ENCODE results near the gene CALHM1. TPM values are rescaled to one million over a fixed set of nuclear protein-coding genes. Genes with fewer than 3 reads are reported as not detected.

Gene CALHM1
- total RNA-seq, 1 experiment from 2014 or later = not detected

GRCh38 chr10:103498936-103499638 lies 40.4 kb upstream of the CALHM1 start:
- intact Hi-C loops (cut with micrococcal nuclease; ENCODE audit: unreplicated experiment) = no loop called here
- no TSS peak for BruUV-seq (replicated peaks)
- CTCF ChIA-PET = no interaction called here
- Mint-ChIP-seq H3K9me3 (ENCODE audit: low read depth, unreplicated experiment) (no peaks in the 10 kb centered on the region), H3K4me3 (ENCODE audit: low read depth, unreplicated experiment) (no peak overlapping the region), H3K27ac (ENCODE audit: unreplicated experiment) (no peak overlapping the region), H3K36me3 (ENCODE audit: insufficient read depth, unreplicated experiment) (no peaks in the 10 kb centered on the region), H3K4me1 (ENCODE audit: low read depth, unreplicated experiment) (peaks cover 12% of the 10 kb centered on the region), H3K27me3 (ENCODE audit: unreplicated experiment) (peaks cover 66% of the 10 kb centered on the region)
- no peak for DNase-seq
- TF ChIP-seq CTCF (IDR thresholded peaks at IDR 0.05; ENCODE audit: unreplicated experiment) = no peak

- H3K27ac Mint-ChIP-seq (ENCODE audit: unreplicated experiment) = no peak overlapping the region
- H3K36me3 Mint-ChIP-seq (ENCODE audit: insufficient read depth, unreplicated experiment) = no peaks in the 10 kb centered on the region
- H3K27me3 Mint-ChIP-seq (ENCODE audit: unreplicated experiment) = peaks cover 72% of the 10 kb centered on the region
- no TSS peak for BruUV-seq (replicated peaks)
- peaks cover 9% of the 10 kb centered on the region for H3K4me1 Mint-ChIP-seq (ENCODE audit: low read depth, unreplicated experiment)
- no peak for DNase-seq
- no peaks in the 10 kb centered on the region for H3K9me3 Mint-ChIP-seq (ENCODE audit: low read depth, unreplicated experiment)
- TF ChIP-seq CTCF (IDR thresholded peaks at IDR 0.05; ENCODE audit: unreplicated experiment) = no peak
- no peak overlapping the region for H3K4me3 Mint-ChIP-seq (ENCODE audit: low read depth, unreplicated experiment)
- CTCF ChIA-PET = no interaction called here
- intact Hi-C loops (cut with micrococcal nuclease; ENCODE audit: unreplicated experiment) = no loop called here
Measured at GRCh38 chr10:103497161-103497915, 38.6 kb upstream of the CALHM1 start.

- H3K27ac Mint-ChIP-seq (ENCODE audit: unreplicated experiment) = no peak overlapping the region
- H3K4me1 Mint-ChIP-seq (ENCODE audit: low read depth, unreplicated experiment) = peaks cover 22% of the 10 kb centered on the region
- no peaks in the 10 kb centered on the region for H3K36me3 Mint-ChIP-seq (ENCODE audit: insufficient read depth, unreplicated experiment)
- peaks cover 70% of the 10 kb centered on the region for H3K27me3 Mint-ChIP-seq (ENCODE audit: unreplicated experiment)
- CTCF ChIA-PET = no interaction called here
- no peaks in the 10 kb centered on the region for H3K9me3 Mint-ChIP-seq (ENCODE audit: low read depth, unreplicated experiment)
- H3K4me3 Mint-ChIP-seq (ENCODE audit: low read depth, unreplicated experiment) = no peak overlapping the region
- TF ChIP-seq CTCF (IDR thresholded peaks at IDR 0.05; ENCODE audit: unreplicated experiment) = no peak
- DNase-seq = no peak
- no TSS peak for BruUV-seq (replicated peaks)
- intact Hi-C loops (cut with micrococcal nuclease; ENCODE audit: unreplicated experiment) = no loop called here
Measured at GRCh38 chr10:103495321-103495720, 36.6 kb upstream of the CALHM1 start.

GRCh38 chr10:103493916-103494877 lies 35.5 kb upstream of the CALHM1 start:
- DNase-seq = no peak
- H3K36me3 Mint-ChIP-seq (ENCODE audit: insufficient read depth, unreplicated experiment) = no peaks in the 10 kb centered on the region
- CTCF ChIA-PET = no interaction called here
- no peak overlapping the region for H3K27ac Mint-ChIP-seq (ENCODE audit: unreplicated experiment)
- no TSS peak for BruUV-seq (replicated peaks)
- intact Hi-C loops (cut with micrococcal nuclease; ENCODE audit: unreplicated experiment) = no loop called here
- peaks cover 69% of the 10 kb centered on the region for H3K27me3 Mint-ChIP-seq (ENCODE audit: unreplicated experiment)
- TF ChIP-seq CTCF (IDR thresholded peaks at IDR 0.05; ENCODE audit: unreplicated experiment) = no peak
- no peaks in the 10 kb centered on the region for H3K9me3 Mint-ChIP-seq (ENCODE audit: low read depth, unreplicated experiment)
- H3K4me1 Mint-ChIP-seq (ENCODE audit: low read depth, unreplicated experiment) = peaks cover 22% of the 10 kb centered on the region
- H3K4me3 Mint-ChIP-seq (ENCODE audit: low read depth, unreplicated experiment) = peak overlapping the region; percentile 67
